ENCODE data around the gene INF2. TPM values are rescaled to one million over a fixed set of nuclear protein-coding genes. Genes with fewer than 3 reads are reported as not detected.
"Not testable (repeated sequence)": the region's sequence is repeated elsewhere in the genome, so short reads cannot be mapped to it uniquely, and the experiment has no call there.

INF2 gene
- total RNA-seq, 4 donors from 2014 or later = 36.7 to 43.6 (median 37.8) TPM

GRCh38 chr14:104669697-104670096 lies 19.7 kb upstream of the INF2 start:
- 58 to 66% methylated on average over 3 of the region's 3 CpGs for WGBS, 2 donors
- intact Hi-C loops (cut with DNase I) = no loop called here

GRCh38 chr14:104671330-104671977 lies 18.0 kb upstream of the INF2 start:
- 63 to 77% methylated on average over 10 to 19 of the region's 19 CpGs for WGBS, 2 donors
- DNase-seq; intact Hi-C loops (cut with DNase I): not testable (repeated sequence)

More at GRCh38 chr14:104669697-104670096, 19.7 kb upstream of the INF2 start:
- Histone ChIP-seq H3K4me3 (no peak overlapping the region), H3K36me3 (no peaks in the 10 kb centered on the region), H3K27ac (no peak overlapping the region), H3K4me1 (peaks cover 0 to 13% (median 10%) of the 10 kb centered on the region in 3 donors), H3K9me3 (no peaks in the 10 kb centered on the region), H3K27me3 (peaks cover 0 to 6% (median 0%) of the 10 kb centered on the region in 4 donors)
- no peak for DNase-seq
- no peak for TF ChIP-seq CTCF (IDR thresholded peaks at IDR 0.05)
- TF ChIP-seq POLR2A (IDR thresholded peaks at IDR 0.05) = no peak

GRCh38 chr14:104672119-104672518 lies 17.3 kb upstream of the INF2 start:
- H3K4me3 ChIP-seq; intact Hi-C loops (cut with DNase I); H3K36me3 ChIP-seq; H3K4me1 ChIP-seq; H3K27me3 ChIP-seq; H3K9me3 ChIP-seq; DNase-seq; H3K27ac ChIP-seq: not testable (repeated sequence)
- 74 to 85% methylated on average over 6 to 7 of the region's 8 CpGs for WGBS, 2 donors

More at GRCh38 chr14:104671330-104671977, 18.0 kb upstream of the INF2 start:
- H3K27me3 ChIP-seq, H3K9me3 ChIP-seq, H3K4me1 ChIP-seq, H3K36me3 ChIP-seq, H3K27ac ChIP-seq, H3K4me3 ChIP-seq: not testable (repeated sequence)

GRCh38 chr14:104673481-104673880 lies 15.9 kb upstream of the INF2 start:
- DNase-seq = no peak
- no peak overlapping the region for H3K4me3 ChIP-seq
- no peaks in the 10 kb centered on the region for H3K36me3 ChIP-seq
- 66 to 70% methylated on average over 6 to 9 of the region's 9 CpGs for WGBS, 2 donors
- H3K9me3 ChIP-seq = no peaks in the 10 kb centered on the region
- intact Hi-C loops (cut with DNase I) = no loop called here
- H3K27me3 ChIP-seq = no peaks in the 10 kb centered on the region
- H3K4me1 ChIP-seq = peaks cover 15 to 20% (median 17%) of the 10 kb centered on the region in 3 donors
- H3K27ac ChIP-seq = no peak overlapping the region
- TF ChIP-seq POLR2A (IDR thresholded peaks at IDR 0.05) = no peak
- TF ChIP-seq CTCF (IDR thresholded peaks at IDR 0.05) = no peak

- Histone ChIP-seq H3K27me3 (no peaks in the 10 kb centered on the region), H3K27ac (no peak overlapping the region), H3K36me3 (no peaks in the 10 kb centered on the region), H3K4me1 (peaks cover 32 to 40% (median 32%) of the 10 kb centered on the region in 3 donors), H3K4me3 (no peak overlapping the region), H3K9me3 (no peaks in the 10 kb centered on the region)
- no peak for DNase-seq
- WGBS, 2 donors = 89 to 91% methylated on average over 2 of the region's 2 CpGs
- intact Hi-C loops (cut with DNase I) = no loop called here
- TF ChIP-seq POLR2A (IDR thresholded peaks at IDR 0.05) = no peak
- TF ChIP-seq CTCF (IDR thresholded peaks at IDR 0.05) = no peak
Measured at GRCh38 chr14:104675447-104675846, 14.0 kb upstream of the INF2 start.

GRCh38 chr14:104676130-104676693 lies 13.2 kb upstream of the INF2 start:
- Histone ChIP-seq H3K4me1 (peaks cover 39 to 48% (median 40%) of the 10 kb centered on the region in 3 donors), H3K9me3 (no peaks in the 10 kb centered on the region), H3K36me3 (no peaks in the 10 kb centered on the region), H3K27ac (peak overlapping the region in 3 of 4 donors; percentile 89 to 91 (median 90)), H3K4me3 (no peak overlapping the region), H3K27me3 (no peaks in the 10 kb centered on the region)
- 93 to 100% methylated on average over 1 to 4 of the region's 7 CpGs for WGBS, 2 donors
- intact Hi-C loops (cut with DNase I) = no loop called here
- no peak for DNase-seq
- TF ChIP-seq POLR2A (IDR thresholded peaks at IDR 0.05) (no peak), CTCF (IDR thresholded peaks at IDR 0.05) (no peak)

All from esophagus squamous epithelium (tissue), 5 donors.